Adrenal gland (tissue), 5 donors: ENCODE measurements around the gene ZNF277.

Source experiments
- CTCF ChIP-seq, 6 experiments: fragments of 450-650 bp in 4 of 6; fragments of 200-600 bp in 2 of 6; sonication (generic) in 1 of 6; IDR thresholded peaks; 1 replicate in 5 of 6; 2 replicates in 1 of 6; pipeline versions ENCODE4 v1.5.1 to v1.8.0; 2016 to 2021; ENCODE audit warnings: antibody characterized with exemption in 6 of 6, mild to moderate bottlenecking in 2 of 6, moderate library complexity in 1 of 6
- POLR2A ChIP-seq, 2 donors: fragments of 450-650 bp; IDR thresholded peaks; one replicate each; pipeline ENCODE4 v1.6.1; 2017; ENCODE audit warnings: antibody characterized with exemption in 2 of 2, mild to moderate bottlenecking in 2 of 2, moderate library complexity in 1 of 2
- donor health status: DM: no; HTN: no; CAD: no.

DNA sequence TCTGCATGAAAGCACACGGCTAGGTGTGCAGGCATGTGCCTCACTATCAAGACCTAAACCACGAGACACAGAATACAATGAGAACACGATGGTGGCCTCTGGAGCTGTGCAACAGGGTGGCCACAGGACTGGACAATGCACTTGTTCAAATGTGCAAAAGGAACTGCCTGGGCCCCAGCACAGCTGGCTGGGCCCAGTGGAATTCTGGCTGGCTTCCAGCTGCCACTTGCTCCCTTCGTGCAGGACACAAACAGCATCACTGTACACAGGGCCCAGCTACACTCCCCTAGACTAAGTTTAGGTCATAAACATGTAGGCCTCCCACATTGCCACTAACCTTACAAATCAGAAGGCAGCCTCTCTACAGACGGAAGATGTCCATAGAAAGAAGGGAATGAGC, 23.7 kb upstream of the ZNF277 start:
- TF ChIP-seq CTCF (IDR thresholded peaks at IDR 0.05), result no peak
- TF ChIP-seq POLR2A (IDR thresholded peaks at IDR 0.05), result no peak
